ENCODE results near the gene S100B. TPM values are rescaled to one million over a fixed set of nuclear protein-coding genes. Genes with fewer than 3 reads are reported as not detected.

The S100B gene
- total and polyA plus RNA-seq, 9 of the 15 experiments (the other 6 are each of a cell fraction or from before 2014, with no cell fraction given): not detected

DNA sequence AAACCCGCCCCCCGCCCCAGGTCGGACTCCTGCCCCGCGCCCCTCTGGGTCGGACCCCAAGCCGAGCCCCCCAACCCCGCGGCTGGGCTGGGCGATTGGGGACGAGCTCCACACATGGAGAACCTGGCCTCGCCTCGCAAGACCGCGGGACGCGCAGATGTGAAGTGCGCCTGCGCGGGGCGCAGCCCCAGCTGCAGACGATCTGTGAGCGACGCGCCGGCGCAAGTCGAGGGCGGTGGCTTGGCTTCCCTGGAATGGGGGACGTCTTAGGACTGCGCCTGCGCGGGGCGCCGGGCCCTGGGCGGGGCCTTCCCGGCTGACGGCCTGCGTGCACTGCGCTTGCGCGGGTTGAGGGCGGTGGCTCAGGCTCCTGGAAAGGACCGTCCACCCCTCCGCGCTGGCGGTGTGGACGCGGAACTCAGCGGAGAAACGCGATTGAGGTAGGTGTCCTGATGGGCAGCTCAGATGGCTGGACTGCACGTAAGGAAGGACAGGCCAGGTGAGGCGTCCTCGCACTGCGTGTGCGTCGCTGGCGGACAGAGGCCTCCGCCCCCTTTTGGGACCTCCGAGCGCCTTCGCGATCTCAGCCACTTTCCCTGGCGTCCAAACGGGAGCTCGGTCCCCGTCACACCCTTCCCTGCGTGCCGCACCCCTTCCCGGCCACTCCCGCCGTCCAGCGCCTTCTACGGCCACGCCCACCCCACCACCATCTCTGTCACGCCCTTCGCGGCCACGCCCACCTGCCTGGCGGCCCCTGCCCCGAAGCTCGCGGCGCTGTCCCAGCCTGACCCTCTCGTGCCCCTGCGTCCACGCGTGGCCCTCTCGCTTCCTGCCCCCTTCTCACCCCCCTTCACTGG, 30.7 kb upstream of the S100B start, which contains the start of gene PRMT2 (continued):
- TF ChIP-seq CBX2 (IDR thresholded peaks at IDR 0.05; ENCODE audit: insufficient read depth, low read length, poor library complexity, severe bottlenecking) (no peak), MXI1 (IDR thresholded peaks at IDR 0.05; ENCODE audit: low read depth, low read length) (peak; percentile 79; the same call in 1 of the 2 replicates), SMARCB1 (IDR thresholded peaks at IDR 0.05; ENCODE audit: insufficient read length, low read depth) (no peak), ZNF124 (CRISPR knock-in tag; IDR thresholded peaks at IDR 0.05) (no peak), GTF3C2 (IDR thresholded peaks at IDR 0.05; ENCODE audit: borderline replicate concordance, extremely low read depth, insufficient read length) (no peak), NFATC3 (IDR thresholded peaks at IDR 0.05) (no peak), CBX3 (IDR thresholded peaks at IDR 0.05; ENCODE audit: borderline replicate concordance in 1 of 2, low read length in 2 of 2) (no peak; a peak in 1 of 3 replicates), ZNF24 (IDR thresholded peaks at IDR 0.05) (peak; percentile 45; the same call in 1 of the 2 replicates), PRPF4 (IDR thresholded peaks at IDR 0.05; ENCODE audit: insufficient read depth, low read depth, low read length, poor library complexity, severe bottlenecking) (no peak), ZNF316 (IDR thresholded peaks at IDR 0.05) (peak; percentile 1; the same call in 1 of the 2 replicates), TEAD4 (IDR thresholded peaks at IDR 0.05; ENCODE audit: low read length) (peak; percentile 9; the same call in 1 of the 2 replicates), TEAD4 (CRISPR knock-in tag; IDR thresholded peaks at IDR 0.05; ENCODE audit: borderline replicate concordance) (no peak), NCOR1 (IDR thresholded peaks at IDR 0.05) (no peak), PML (IDR thresholded peaks at IDR 0.05; ENCODE audit: low read length) (peak; percentile 51; the same call in 1 of the 2 replicates), BRCA1 (IDR thresholded peaks at IDR 0.05) (no peak), BRCA1 (CRISPR knock-in tag; IDR thresholded peaks at IDR 0.05) (no peak), NR0B1 (IDR thresholded peaks at IDR 0.05; ENCODE audit: partially characterized antibody) (no peak)
- TF ChIP-seq, protein P1, sequence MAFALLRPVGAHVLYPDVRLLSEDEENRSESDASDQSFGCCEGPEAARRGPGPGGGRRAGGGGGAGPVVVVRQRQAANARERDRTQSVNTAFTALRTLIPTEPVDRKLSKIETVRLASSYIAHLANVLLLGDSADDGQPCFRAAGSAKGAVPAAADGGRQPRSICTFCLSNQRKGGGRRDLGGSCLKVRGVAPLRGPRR (CRISPR knock-in tag; IDR thresholded peaks at IDR 0.05): no peak
- TF ChIP-seq, protein P2, sequence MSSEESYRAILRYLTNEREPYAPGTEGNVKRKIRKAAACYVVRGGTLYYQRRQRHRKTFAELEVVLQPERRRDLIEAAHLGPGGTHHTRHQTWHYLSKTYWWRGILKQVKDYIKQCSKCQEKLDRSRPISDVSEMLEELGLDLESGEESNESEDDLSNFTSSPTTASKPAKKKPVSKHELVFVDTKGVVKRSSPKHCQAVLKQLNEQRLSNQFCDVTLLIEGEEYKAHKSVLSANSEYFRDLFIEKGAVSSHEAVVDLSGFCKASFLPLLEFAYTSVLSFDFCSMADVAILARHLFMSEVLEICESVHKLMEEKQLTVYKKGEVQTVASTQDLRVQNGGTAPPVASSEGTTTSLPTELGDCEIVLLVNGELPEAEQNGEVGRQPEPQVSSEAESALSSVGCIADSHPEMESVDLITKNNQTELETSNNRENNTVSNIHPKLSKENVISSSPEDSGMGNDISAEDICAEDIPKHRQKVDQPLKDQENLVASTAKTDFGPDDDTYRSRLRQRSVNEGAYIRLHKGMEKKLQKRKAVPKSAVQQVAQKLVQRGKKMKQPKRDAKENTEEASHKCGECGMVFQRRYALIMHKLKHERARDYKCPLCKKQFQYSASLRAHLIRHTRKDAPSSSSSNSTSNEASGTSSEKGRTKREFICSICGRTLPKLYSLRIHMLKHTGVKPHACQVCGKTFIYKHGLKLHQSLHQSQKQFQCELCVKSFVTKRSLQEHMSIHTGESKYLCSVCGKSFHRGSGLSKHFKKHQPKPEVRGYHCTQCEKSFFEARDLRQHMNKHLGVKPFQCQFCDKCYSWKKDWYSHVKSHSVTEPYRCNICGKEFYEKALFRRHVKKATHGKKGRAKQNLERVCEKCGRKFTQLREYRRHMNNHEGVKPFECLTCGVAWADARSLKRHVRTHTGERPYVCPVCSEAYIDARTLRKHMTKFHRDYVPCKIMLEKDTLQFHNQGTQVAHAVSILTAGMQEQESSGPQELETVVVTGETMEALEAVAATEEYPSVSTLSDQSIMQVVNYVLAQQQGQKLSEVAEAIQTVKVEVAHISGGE (CRISPR knock-in tag; IDR thresholded peaks at IDR 0.05): no peak

Data from K562 (cell line).